SK-MEL-5 (cell line): ENCODE data around the gene LDLRAD2. TPM values are rescaled to one million over a fixed set of nuclear protein-coding genes. Genes with fewer than 3 reads are reported as not detected.
"Not testable (repeated sequence)": the region's sequence is repeated elsewhere in the genome, so short reads cannot be mapped to it uniquely, and the experiment has no call there.

Experiments used
- DNase-seq: peaks from one replicate; pipeline ENCODE4 v3.0.0-alpha.2; 2016; ENCODE audit warnings: low read depth, low spot score
- in situ Hi-C: cut with HindIII; loops from 2 replicates; pipeline ENCODE4 v1.10.0; 2016; ENCODE audit warnings: low sequenced_read_pairs, high pct_unique_total_duplicates, low pct_unique_long_range_greater_than_20kb
- polyA plus RNA-seq, 2 experiments: library from polyadenylated mRNA; depleted of rRNA; stranded (reverse); fragments of >200 nt; gene quantifications; 2 replicates each; pipeline ENCODE4 v1.2.3, GENCODE V29; 2015
- total RNA-seq: library from RNA; depleted of rRNA; stranded (reverse); fragments of >200 nt; shearing (Covaris generic); gene quantifications from 2 replicates; pipeline ENCODE4 v1.2.3, GENCODE V29; 2014; rRNA removed

Gene LDLRAD2
- total RNA-seq, result not detected in 2 replicates
- not detected in 2 replicates for polyA plus RNA-seq (2015; cell fraction: cytosol; rRNA removed)
- polyA plus RNA-seq (2015; cell fraction: nucleus; rRNA removed), result not detected in 2 replicates

GRCh38 chr1:21811875-21812305 lies at the start of gene LDLRAD2:
Gene LDLRAD2, plus strand, starts transcription at chr1:21812265. Its CDS starts 187 bp downstream, at chr1:21812452.
- DNase-seq, result no peak
- in situ Hi-C loops, result no loop called here

- in situ Hi-C loops, result no loop called here
- DNase-seq, result no peak
Measured at GRCh38 chr1:21763236-21763635, 48.8 kb upstream of the LDLRAD2 start.

GRCh38 chr1:21763694-21764419 lies 48.2 kb upstream of the LDLRAD2 start:
- DNase-seq, result no peak
- in situ Hi-C loops, result no loop called here

GRCh38 chr1:21764615-21765423 lies 47.2 kb upstream of the LDLRAD2 start:
- in situ Hi-C loops, result no loop called here
- peak; percentile 80 for DNase-seq

- in situ Hi-C loops, result no loop called here
- no peak for DNase-seq
Measured at GRCh38 chr1:21766210-21766609, 45.9 kb upstream of the LDLRAD2 start.

- in situ Hi-C loops, DNase-seq: not testable (repeated sequence)
Measured at GRCh38 chr1:21767106-21767505, 45.0 kb upstream of the LDLRAD2 start.

GRCh38 chr1:21770201-21770600 lies 41.9 kb upstream of the LDLRAD2 start:
- DNase-seq, result no peak
- in situ Hi-C loops, result no loop called here

GRCh38 chr1:21770602-21771001 lies 41.5 kb upstream of the LDLRAD2 start:
- DNase-seq, in situ Hi-C loops: not testable (repeated sequence)

GRCh38 chr1:21771672-21772071 lies 40.4 kb upstream of the LDLRAD2 start:
- DNase-seq, in situ Hi-C loops: not testable (repeated sequence)

- DNase-seq, result no peak
Measured at GRCh38 chr1:21773585-21773984, 38.5 kb upstream of the LDLRAD2 start.

GRCh38 chr1:21774835-21775549 lies 37.1 kb upstream of the LDLRAD2 start:
- DNase-seq, result peak; percentile 30
- in situ Hi-C loops, result no loop called here

More at GRCh38 chr1:21773585-21773984, 38.5 kb upstream of the LDLRAD2 start:
- in situ Hi-C loops, result no loop called here

GRCh38 chr1:21775550-21775914 lies 36.5 kb upstream of the LDLRAD2 start:
- DNase-seq, result peak; percentile 87
- in situ Hi-C loops, result no loop called here

GRCh38 chr1:21775985-21776562 lies 36.0 kb upstream of the LDLRAD2 start:
- in situ Hi-C loops, result no loop called here
- no peak for DNase-seq

GRCh38 chr1:21776925-21777324 lies 35.1 kb upstream of the LDLRAD2 start:
- in situ Hi-C loops, DNase-seq: not testable (repeated sequence)

GRCh38 chr1:21778405-21778727 lies 33.7 kb upstream of the LDLRAD2 start:
- in situ Hi-C loops, result no loop called here
- no peak for DNase-seq

GRCh38 chr1:21779613-21780521 lies 32.2 kb upstream of the LDLRAD2 start:
- DNase-seq, result no peak
- in situ Hi-C loops, result no loop called here

GRCh38 chr1:21781815-21782348 lies 30.2 kb upstream of the LDLRAD2 start:
- in situ Hi-C loops, result no loop called here
- peak; percentile 51 for DNase-seq
